Heart left ventricle (tissue), 16 donors: ENCODE data around the gene IGSF9. TPM values are rescaled to one million over a fixed set of nuclear protein-coding genes. Genes with fewer than 3 reads are reported as not detected.

Experiments used
- ATAC-seq, 4 donors: fragments of 200-7000 bp; cut with Tn5 transposase; one replicate each; pipeline ENCODE4 v1.9.1; 2020 to 2022; ENCODE audit warnings: moderate library complexity in 4 of 4, mild to moderate bottlenecking in 3 of 4, moderate number of reproducible peaks in 1 of 4
- DNase-seq, 5 donors: peaks; one replicate each; pipeline ENCODE4 v3.0.0-alpha.2; 2020
- H3K27ac ChIP-seq, 12 donors: fragments of 200-600 bp; sonication (generic) in 4 of 12; one replicate each; pipeline versions ENCODE4 v1.5.0 to v1.8.0; 2016 to 2022; ENCODE audit warnings: mild to moderate bottlenecking in 2 of 12
- H3K27me3 ChIP-seq, 9 donors: fragments of 200-600 bp; sonication (generic) in 2 of 9; one replicate each; pipeline versions ENCODE4 v1.5.1 to v1.8.0; 2016 to 2022; ENCODE audit warnings: mild to moderate bottlenecking in 3 of 9
- H3K36me3 ChIP-seq, 9 donors: fragments of 200-600 bp; sonication (generic) in 2 of 9; one replicate each; pipeline versions ENCODE4 v1.5.0 to v1.8.0; 2018 to 2022; ENCODE audit warnings: mild to moderate bottlenecking in 2 of 9
- H3K4me1 ChIP-seq, 12 donors: fragments of 200-600 bp; sonication (generic) in 4 of 12; one replicate each; pipeline versions ENCODE4 v1.5.0 to v1.8.0; 2016 to 2022; ENCODE audit warnings: mild to moderate bottlenecking in 3 of 12
- H3K4me3 ChIP-seq, 12 donors: fragments of 200-600 bp; sonication (generic) in 4 of 12; one replicate each; pipeline versions ENCODE4 v1.5.0 to v1.8.0; 2017 to 2022; ENCODE audit warnings: mild to moderate bottlenecking in 9 of 12, moderate library complexity in 4 of 12
- H3K9me3 ChIP-seq, 12 donors: fragments of 200-600 bp; sonication (generic) in 4 of 12; one replicate each; pipeline versions ENCODE4 v1.5.0 to v1.8.0; 2016 to 2022; ENCODE audit warnings: mild to moderate bottlenecking in 1 of 12
- POLR2A ChIP-seq, 2 donors: fragments of 450-650 bp; IDR thresholded peaks; one replicate each; pipeline ENCODE4 v1.6.1; 2017; ENCODE audit warnings: antibody characterized with exemption in 2 of 2, mild to moderate bottlenecking in 2 of 2, moderate library complexity in 2 of 2
- WGBS, 4 donors: extraction: QIAGEN DNeasy Blood & Tissue Kit in 2 of 4; methylation state at CpG; one replicate each; pipeline versions ENCODE4 v1.1.5 to v1.1.7; 2013 to 2018; 5-methylcytosine and 5-hydroxymethylcytosine counted together
- intact Hi-C, 10 donors: fragments of 100-400 bp; cut with DNase I; formaldehyde crosslinking; loops; one replicate each; pipeline versions ENCODE4 v1.11.1 to v1.14.2; 2022
- polyA plus RNA-seq, 2 donors: library from polyadenylated mRNA; stranded (reverse); fragments of 200-250 nt; gene quantifications; one replicate each; pipeline ENCODE4 v1.2.3, GENCODE V29; 2013
- total RNA-seq, 9 donors: library from RNA; depleted of rRNA in 2 of 9; stranded (reverse); fragments of >200 nt in 2 of 9; fragmentation: NEBNext Ultra II Directional in 3 of 9; extraction: Animal tissue kit (Norgen Biotek cat#: 25700) in 3 of 9; gene quantifications; one replicate each; pipeline versions ENCODE4 v1.1.0 to v1.2.4, GENCODE V29; 2016 to 2023
- TF ChIP-seq, protein P1 (sequence below), 12 donors: fragments of 200-600 bp; sonication (generic) in 4 of 12; IDR thresholded peaks; one replicate each; pipeline versions ENCODE4 v1.5.0 to v1.8.0; 2018 to 2022; ENCODE audit warnings: antibody characterized with exemption in 12 of 12, mild to moderate bottlenecking in 5 of 12
- donor health status: ischemic (EF 13 %, LVEDD 7.1; RV severe dilation, severe dysfunction).
- donor health status: healthy with polysubstance abuse.
- donor health status: DM: no; HTN: yes; CAD: no.
- donor health status: DM: no; HTN: no; CAD: no.
- donor health status: ischemic (EF 25% LVEDD 6.9; RV normal size, moderate dysfunction).
- donor health status: ischemic (EF 25% LVEDD 5.7; RV mildly dilated, moderate dysfunction).
- donor health status: healthy.
- donor health status: DM: yes; HTN: yes; CAD: no.
- donor health status: ischemic (EF 35%, LVEDD 5.7; RV mildly dilated, moderate dysfunction).
- donor health status: nonischemic (EF 11% LVEDD 7.7; RV severe dilation, severe dysfunction).
- donor health status: DM: yes; HTN: yes; CAD: no.
- donor health status: PGD.
- donor health status: ischemic (EF 29% LVEDD 5.4; RV normal size, mild dysfunction).
- donor health status: nonischemic (EF 23%, LVEDD 6.1; RV moderate dilation, normal function).

Gene IGSF9
- total and polyA plus RNA-seq, 11 donors, result 0.06 to 4.8 (median 0.12) TPM; not detected in 6

DNA sequence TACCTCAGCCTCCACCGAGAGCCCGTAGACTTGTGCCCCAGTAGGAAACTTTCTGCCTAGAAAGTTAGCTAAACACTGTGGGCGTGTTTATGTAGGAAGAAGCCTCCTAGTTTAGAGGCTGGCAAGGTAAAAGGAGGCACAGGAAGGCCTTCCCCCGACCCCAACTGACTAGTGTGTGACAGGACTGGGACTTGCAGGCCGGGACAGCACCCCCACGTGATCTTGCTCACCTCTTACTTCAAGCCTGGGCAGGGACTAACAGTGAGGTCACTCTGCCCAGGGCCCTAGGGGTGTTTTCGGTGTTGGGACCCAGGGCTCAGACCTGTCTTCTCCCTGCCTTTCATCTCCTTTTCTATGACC is 19.7 kb downstream of the IGSF9 start:
- Histone ChIP-seq H3K36me3 (peaks cover 0 to 9% (median 3%) of the 10 kb centered on the region in 9 donors), H3K27me3 (no peaks in the 10 kb centered on the region), H3K4me3 (peak overlapping the region; percentile 64 to 99 (median 84)), H3K27ac (peak overlapping the region; percentile 86 to 100 (median 97)), H3K4me1 (peaks cover 0 to 45% (median 29%) of the 10 kb centered on the region in 12 donors), H3K9me3 (no peaks in the 10 kb centered on the region)
- intact Hi-C loops, result loop anchor here in 7 of 10 donors (2.0 to 10.0 kb wide), 5 partner anchors 35 to 911 kb away; no protein-coding TSS in a partner anchor
- no peak for ATAC-seq
- WGBS, 4 donors, result 0 to 6% (median 3%) methylated on average over 7 of the region's 7 CpGs
- TF ChIP-seq, protein P1, sequence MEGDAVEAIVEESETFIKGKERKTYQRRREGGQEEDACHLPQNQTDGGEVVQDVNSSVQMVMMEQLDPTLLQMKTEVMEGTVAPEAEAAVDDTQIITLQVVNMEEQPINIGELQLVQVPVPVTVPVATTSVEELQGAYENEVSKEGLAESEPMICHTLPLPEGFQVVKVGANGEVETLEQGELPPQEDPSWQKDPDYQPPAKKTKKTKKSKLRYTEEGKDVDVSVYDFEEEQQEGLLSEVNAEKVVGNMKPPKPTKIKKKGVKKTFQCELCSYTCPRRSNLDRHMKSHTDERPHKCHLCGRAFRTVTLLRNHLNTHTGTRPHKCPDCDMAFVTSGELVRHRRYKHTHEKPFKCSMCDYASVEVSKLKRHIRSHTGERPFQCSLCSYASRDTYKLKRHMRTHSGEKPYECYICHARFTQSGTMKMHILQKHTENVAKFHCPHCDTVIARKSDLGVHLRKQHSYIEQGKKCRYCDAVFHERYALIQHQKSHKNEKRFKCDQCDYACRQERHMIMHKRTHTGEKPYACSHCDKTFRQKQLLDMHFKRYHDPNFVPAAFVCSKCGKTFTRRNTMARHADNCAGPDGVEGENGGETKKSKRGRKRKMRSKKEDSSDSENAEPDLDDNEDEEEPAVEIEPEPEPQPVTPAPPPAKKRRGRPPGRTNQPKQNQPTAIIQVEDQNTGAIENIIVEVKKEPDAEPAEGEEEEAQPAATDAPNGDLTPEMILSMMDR (IDR thresholded peaks at IDR 0.05), result no peak
- no peak for TF ChIP-seq POLR2A (IDR thresholded peaks at IDR 0.05)
- peak in 2 of 5 donors; percentile 46 to 66 for DNase-seq

DNA sequence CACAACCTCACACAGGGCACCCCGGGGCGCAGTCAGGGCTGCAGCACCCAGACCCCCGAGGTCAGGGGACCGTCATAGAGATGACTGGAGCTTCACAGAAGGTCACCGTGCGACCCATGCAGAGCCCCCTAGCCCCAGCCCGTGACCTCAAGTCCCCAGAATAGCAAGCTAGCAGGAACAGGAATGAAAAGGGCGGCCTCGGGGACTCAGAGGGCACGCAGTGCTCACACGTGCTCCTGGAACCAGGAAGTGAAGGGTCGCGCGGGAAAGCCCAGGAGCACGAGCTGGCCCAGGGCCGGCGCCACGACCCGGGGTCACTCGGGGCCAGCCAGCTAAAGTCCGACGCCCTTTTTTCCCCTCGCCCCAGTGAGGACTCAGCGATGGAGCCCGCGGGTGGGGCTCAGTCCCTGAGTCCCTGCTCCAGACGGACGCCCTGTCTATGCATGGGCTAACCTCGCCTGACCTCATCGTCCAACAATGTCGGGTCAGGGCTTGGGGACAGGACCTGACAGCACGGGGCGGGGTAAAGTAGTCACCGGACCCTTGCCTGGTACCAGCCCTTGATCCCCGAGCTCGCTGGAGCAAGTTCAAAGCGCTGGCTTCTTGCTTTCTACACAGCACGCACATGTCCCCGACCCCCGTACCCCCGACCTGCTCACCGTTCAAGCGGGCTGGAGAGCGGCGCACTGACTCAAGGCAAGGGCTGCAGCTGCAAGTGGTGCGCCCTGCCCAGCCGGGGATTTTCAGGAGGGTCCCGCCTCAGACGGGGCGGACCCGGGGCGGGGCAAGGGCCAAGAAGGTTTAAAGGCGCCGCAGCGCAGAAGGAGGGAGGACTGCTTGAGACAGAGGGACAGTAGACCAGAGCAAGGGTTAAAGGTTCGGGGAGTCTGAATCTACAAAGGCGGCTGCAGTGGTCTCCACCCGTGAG is 20.4 kb downstream of the IGSF9 start, which contains the start of gene TAGLN2:
TSS of gene TAGLN2 (minus strand) at position 717 of the 928 bp plus-strand sequence. CDS start 4,998 bp downstream, outside the sequence.
- intact Hi-C loops, result loop anchor here in 7 of 10 donors (2.0 to 10.0 kb wide), 5 partner anchors 34 to 910 kb away; no protein-coding TSS in a partner anchor
- Histone ChIP-seq H3K9me3 (no peaks in the 10 kb centered on the region), H3K36me3 (peaks cover 0 to 15% (median 10%) of the 10 kb centered on the region in 9 donors), H3K4me3 (peak within 1 kb of the TSS; percentile 64 to 99 (median 84)), H3K27ac (peak within 1 kb of the TSS; percentile 86 to 100 (median 97)), H3K4me1 (peaks cover 0 to 52% (median 33%) of the 10 kb centered on the region in 12 donors), H3K27me3 (no peaks in the 10 kb centered on the region)
- DNase-seq (peak; percentile 94 to 96 (median 95)), ATAC-seq (peak; percentile 77 to 83 (median 80))
- TF ChIP-seq, protein P1 (IDR thresholded peaks at IDR 0.05), result peak in 1 of 12 donors; percentile 25
- TF ChIP-seq POLR2A (IDR thresholded peaks at IDR 0.05), result peak in 1 of 2 donors; percentile 96
- 0 to 1% (median 1%) methylated on average over 40 to 58 of the region's 58 CpGs for WGBS, 4 donors

DNA sequence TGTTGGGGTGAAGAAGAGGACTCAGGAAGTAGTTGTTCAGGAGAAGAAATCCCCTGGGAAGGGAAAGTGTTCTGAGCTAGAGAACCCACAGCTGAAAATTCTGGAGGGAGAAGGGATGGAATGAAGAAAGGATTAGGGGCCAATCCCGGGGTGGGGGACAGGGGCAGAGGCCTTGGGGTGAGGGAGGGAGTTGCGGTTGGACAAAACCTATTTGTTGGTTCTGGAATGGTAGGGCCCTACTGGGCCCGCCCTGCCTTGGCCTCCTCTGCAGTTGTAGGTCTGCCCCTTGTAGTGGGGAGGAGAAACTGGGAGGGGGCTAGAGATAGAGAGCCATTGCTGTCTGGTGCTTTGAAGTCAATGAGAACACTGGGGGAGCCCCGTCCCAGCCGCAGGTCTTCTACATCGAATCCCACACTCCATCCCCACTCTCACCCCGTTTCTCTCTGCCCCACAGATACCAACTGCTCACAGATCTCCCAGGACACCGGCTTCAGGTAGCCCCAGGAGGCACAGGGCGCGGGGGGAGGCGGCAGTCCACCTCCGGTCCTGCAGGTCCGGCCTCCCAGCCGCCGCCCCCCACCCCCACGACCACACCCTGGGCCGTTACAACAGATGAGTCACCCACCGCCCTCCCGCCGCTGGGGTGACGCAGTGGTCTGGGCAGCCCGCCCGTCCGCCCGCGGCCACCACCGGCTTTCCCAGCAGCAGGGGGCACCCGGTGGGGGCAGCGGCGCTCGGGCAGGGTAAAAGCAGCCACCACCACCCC is 21.2 kb downstream of the IGSF9 start:
- 5 to 19% (median 13%) methylated on average over 9 to 31 of the region's 31 CpGs for WGBS, 4 donors
- DNase-seq (peak; percentile 92 to 95 (median 94)), ATAC-seq (peak; percentile 52 to 77 (median 72))
- Histone ChIP-seq H3K4me1 (peaks cover 0 to 53% (median 42%) of the 10 kb centered on the region in 12 donors), H3K36me3 (peaks cover 0 to 24% (median 18%) of the 10 kb centered on the region in 9 donors), H3K9me3 (no peaks in the 10 kb centered on the region), H3K27ac (peak overlapping the region; percentile 86 to 100 (median 97)), H3K27me3 (no peaks in the 10 kb centered on the region), H3K4me3 (peak overlapping the region; percentile 64 to 99 (median 84))
- peak in 1 of 2 donors; percentile 42 for TF ChIP-seq POLR2A (IDR thresholded peaks at IDR 0.05)
- TF ChIP-seq, protein P1 (IDR thresholded peaks at IDR 0.05), result peak in 4 of 12 donors; percentile 10 to 42 (median 26)
- intact Hi-C loops, result loop anchor here in 6 of 10 donors (2.0 to 10.0 kb wide), 4 partner anchors 33 to 909 kb away; no protein-coding TSS in a partner anchor
